ENCODE measurements around the gene PRTN3.

DNA sequence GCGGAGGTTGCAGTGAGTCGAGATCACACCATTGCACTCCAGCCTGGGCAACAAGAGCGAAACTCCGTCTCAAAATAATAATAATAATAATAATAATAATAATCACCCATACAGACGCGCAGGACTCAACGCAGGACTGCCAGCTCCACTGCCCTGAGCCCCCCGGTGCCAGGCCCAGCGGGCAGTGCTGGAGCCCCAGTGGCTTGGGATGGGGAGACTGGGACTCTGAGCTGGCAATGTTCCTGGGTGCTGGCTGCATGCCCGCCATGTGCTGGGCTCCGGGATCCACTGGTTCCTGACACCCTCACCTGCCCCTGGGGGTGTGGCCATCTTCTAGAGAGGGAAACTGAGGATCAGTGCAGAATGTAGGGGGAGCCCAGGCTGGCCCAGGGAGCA, 13.5 kb upstream of the PRTN3 start:
- TF ChIP-seq, protein P1, sequence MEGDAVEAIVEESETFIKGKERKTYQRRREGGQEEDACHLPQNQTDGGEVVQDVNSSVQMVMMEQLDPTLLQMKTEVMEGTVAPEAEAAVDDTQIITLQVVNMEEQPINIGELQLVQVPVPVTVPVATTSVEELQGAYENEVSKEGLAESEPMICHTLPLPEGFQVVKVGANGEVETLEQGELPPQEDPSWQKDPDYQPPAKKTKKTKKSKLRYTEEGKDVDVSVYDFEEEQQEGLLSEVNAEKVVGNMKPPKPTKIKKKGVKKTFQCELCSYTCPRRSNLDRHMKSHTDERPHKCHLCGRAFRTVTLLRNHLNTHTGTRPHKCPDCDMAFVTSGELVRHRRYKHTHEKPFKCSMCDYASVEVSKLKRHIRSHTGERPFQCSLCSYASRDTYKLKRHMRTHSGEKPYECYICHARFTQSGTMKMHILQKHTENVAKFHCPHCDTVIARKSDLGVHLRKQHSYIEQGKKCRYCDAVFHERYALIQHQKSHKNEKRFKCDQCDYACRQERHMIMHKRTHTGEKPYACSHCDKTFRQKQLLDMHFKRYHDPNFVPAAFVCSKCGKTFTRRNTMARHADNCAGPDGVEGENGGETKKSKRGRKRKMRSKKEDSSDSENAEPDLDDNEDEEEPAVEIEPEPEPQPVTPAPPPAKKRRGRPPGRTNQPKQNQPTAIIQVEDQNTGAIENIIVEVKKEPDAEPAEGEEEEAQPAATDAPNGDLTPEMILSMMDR (IDR thresholded peaks at IDR 0.05) = no peak
- no peak for TF ChIP-seq POLR2A (IDR thresholded peaks at IDR 0.05)

Measured in adrenal gland (tissue), 5 donors.